NCI-H82 treated with DMSO at 0.1 percent for 48 hours (cell line): ENCODE data around the gene SLC25A45.

Source experiments
- DNase-seq: peaks from one replicate; lab custom pipeline; 2025; ENCODE audit not compliant: unreplicated experiment; lab: John Stamatoyannopoulos, UW

SLC25A45 gene, protein sequence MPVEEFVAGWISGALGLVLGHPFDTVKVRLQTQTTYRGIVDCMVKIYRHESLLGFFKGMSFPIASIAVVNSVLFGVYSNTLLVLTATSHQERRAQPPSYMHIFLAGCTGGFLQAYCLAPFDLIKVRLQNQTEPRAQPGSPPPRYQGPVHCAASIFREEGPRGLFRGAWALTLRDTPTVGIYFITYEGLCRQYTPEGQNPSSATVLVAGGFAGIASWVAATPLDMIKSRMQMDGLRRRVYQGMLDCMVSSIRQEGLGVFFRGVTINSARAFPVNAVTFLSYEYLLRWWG

DNA sequence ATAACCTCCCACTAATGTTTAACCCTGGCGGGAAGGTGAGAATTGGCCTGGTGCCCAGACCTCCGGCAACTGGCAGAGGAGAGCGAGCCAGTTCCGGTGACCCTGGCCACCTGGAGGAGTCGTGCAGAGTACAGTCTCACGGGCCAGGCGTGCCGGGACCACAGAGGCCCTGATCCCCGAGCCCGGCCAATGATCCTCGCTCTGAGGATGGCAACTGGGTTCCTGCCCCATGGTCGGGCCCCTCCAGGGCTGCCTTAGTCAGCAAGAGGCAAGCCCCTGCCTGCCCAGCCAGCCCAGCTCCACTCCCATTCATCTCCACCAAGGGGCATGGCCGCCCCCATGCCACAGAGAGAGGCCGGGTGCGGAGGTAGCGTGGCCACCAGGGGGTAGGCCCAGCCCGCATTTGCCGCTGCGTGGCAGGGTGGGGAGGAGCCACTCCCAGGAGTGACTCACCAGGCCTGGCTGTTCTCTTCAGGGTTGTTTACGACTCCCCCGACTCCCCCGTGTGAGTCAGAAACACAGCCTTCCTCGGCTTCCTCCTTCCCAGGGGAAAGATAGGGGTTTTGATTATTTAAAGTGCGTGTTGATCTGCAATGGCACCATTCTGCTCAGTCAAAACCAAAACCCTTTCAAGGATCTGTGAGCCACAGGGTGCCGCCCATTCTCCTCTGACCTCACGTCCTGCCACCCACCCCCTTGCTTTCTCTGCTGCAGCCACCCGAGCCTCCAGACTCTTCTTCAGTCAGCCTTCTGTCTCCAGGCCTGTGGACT, at the start of gene SLC25A45:
SLC25A45 (minus strand) TSS at position 614 of the 771 bp plus-strand sequence. CDS start 695 bp downstream, outside the sequence.
- peak; percentile 10 for DNase-seq

DNA sequence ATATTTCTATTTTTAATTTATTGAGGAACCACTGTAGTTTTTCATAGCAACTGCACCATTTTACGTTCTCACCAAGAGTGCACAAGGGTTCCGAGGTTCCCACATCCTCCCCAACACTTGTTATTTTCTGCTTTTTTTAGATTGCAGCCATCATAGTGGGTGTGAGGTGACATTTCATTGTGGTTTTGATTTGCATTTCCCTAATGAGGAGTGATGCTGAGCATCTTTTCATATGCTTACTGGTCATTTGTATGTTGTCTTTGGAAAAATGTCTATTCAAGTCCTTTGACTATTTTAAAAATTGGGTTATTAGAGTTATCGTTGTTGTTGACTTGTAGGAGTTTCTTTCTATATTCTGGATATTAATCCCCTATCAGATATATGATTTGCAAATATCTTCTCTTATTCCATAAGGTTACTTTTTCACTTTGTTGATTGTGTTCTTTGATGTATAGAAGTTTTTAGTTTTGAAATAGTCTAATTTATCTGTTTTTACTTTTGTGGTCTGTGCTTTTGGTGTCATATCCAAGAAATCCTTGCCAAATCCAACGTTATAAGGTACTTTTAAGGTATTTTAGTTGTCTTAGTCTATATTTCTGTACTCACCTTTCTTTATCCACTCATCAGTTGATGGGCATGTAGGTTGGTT, 49.1 kb upstream of the SLC25A45 start:
- no peak for DNase-seq

DNA sequence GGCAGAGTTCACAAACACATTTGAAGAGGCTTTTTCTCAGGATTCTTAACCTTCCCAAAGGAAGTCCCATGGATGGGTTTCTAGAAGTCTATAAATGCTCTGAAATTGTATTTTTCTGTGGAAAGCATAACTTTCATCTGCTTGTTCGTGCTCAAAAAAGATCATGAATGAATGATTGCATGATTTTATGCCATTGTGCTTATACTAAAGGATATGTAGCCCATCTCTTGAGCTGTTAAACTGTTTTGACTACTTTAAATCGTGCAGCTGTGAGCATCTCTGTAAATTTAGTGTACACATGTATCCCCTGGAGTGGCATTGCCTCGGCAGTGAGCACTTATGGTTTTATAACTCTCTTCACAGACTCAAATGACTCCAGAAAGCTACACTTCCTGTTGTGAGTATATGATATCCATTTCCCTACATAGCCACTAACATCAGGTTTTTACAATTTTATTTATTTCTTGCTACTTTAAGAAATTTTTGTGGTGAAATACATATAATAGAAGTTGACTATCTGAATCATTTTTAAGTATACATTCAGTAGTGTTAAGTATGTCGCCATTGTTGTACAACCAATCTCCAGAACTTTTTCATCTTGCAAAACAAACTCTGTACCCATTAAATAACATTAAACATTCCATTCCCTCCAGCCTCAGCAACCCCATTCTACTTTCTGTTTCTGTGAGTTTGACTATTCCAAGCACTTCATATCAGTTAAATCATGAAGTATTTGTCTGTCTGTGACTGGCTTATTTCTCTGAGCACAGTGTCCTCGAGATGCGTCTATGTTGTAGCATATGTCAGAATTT, 48.2 kb upstream of the SLC25A45 start:
- no peak for DNase-seq

DNA sequence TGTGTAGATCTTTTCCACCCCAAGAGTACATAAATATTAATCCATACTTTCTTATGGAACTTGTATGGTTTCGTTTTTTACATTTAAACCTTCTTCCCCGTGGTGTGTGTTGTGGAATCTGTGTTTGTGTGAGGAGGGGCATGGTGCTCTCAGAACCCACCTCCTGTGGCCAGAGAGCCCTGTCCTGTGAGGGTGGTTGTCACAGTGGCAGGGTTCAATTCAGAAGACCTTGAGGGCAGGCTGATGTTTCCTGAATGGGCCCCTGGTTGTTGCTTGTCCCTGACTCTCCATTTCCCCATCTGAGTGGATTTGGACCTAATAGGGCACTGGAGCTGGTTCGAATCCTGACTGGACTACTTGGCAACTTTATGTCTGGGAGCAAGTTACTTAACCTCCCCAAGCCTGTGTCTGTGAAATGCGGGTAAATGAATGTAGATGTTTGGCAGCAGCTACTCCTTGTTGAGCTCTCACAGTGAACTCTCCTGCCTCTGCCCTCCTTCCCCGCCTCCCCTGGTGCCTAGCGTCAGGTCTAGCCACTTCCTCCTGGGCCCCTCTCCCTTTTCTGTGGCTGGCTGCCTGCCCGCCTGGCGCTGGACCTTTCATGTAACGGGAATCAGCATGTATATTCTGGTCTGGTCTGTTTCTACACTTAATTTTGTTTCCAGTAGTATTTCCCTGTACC, 47.4 kb upstream of the SLC25A45 start:
- no peak for DNase-seq

DNA sequence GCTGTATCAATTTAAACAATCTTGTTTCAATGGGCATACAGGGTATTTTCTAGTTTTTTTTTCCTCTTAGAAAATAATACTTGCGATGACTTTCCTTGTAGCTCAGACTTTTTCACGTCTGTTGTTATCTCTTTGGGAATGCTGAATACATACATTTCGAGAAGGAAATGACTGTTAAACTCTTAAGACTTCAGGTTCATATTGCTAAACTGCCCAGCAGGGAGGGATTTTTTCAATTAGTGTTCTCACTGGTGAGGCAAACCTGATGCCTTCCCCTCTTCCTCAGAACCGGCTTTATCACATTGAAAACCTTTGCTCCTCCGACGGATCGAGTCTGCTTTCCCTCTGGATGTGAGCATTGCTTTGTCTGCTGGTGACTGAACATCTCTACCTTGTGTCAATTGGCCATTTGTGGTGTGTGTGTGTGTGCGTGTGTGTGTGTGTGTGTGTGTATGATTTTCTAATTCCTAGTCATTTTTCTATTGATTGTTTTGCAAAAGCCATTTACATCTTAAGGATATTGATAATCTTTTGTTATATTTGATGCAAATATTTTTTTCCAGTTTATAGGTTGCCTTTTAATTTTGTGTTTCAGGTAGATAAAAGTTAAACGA, 46.7 kb upstream of the SLC25A45 start:
- no peak for DNase-seq

DNA sequence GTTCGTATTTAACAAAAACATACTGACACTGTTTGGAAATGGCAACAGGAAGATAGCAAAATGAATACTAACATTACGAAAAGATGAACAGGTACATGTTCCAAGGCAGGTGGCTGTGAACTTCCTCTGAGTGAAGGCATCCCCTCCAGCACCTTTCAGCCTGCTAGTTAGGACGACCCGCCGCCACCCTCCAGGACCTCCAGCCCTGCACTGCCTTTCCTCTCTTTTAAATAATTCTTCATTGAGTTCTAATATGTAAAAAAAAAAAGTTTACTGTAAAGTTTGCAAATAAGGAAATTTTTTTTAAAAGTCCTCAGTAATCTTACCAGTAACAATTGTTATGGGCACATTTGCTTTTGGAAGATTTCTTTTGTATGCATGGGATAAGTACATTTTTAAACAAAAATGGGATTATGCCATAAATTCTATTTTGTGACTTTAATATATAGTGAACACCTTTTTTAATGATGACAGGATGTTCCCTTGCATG, 46.2 kb upstream of the SLC25A45 start:
- DNase-seq = no peak

DNA sequence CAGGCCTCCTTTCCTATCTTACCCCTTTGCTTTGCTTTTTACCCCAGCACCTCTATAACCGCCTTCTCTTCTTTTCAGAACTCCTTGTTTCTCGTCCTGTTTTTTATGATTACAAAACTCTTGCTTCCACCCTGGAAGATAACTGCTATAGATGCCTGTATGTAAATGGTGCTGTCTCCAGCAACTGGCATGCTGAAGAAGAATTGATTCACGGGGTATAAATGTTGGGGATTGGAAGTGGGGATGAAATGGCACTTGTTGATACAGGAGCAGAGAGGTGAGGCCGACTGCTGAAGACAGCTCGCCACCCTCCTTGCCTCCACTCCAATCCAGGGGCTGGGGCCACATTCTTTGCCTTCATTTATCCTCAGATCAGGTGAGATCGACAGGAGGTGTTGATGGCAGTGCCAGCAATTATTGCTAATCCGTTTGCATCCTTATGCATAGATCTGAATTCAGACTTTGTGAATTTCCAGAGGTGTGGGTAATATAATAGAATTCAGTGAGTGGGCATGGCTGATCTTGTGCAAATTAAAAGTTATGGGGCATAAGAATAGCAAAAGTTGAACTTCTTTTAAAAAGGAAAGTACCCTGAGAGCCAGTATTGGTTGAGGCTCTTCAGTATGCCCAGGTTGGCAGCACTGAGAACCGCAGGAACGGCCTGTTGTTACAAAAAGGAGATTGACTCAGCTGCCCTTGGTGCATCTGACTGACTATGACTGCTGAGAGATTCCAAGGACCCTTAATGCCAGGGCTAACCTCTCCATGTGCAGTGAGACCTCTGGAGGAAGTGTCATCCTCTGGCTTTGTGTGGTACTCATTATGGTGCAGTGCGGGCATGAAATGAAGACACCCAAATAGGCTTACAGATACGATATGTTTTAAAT, 45.5 kb upstream of the SLC25A45 start:
- no peak for DNase-seq

DNA sequence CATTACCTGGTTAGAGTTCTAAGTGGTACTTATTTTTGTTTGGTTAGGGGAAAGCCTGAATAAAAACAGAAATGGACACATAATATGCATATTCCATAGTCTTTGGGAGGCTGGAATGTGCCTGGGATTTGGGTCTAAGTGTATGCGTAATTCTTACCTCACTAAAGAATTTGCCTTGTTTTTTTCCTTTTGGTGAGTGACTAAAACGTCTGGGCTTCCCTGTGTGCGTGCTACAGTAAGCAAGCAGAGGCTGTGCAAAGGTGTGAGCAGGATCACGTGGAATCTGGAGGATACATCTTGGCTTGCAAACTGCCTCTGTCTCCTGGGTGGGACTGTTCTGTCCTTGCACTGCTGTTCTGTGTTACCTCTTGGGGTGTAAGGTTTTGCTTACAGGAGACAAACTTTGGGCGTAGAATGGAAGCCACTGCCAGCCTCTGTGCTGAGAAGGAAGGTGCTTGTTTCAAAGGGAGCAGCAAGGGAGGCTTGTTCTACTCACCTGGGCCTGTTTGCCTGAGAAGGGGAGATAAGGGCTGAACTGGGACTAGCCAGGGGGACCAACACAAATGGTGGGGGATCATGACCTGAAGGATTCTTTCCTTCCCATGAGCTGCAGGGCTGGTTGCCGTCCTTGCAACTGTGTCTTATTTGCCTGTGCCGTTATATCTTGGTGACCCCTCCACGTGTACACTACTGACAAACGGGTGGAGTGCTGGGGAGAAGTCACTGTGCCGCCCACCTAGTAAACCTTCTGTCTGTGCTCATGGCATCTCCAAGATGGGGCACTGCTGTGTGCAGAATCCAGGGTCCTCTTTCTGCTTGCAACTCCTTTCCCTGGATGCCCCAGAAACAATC, 44.6 kb upstream of the SLC25A45 start:
- DNase-seq = no peak

DNA sequence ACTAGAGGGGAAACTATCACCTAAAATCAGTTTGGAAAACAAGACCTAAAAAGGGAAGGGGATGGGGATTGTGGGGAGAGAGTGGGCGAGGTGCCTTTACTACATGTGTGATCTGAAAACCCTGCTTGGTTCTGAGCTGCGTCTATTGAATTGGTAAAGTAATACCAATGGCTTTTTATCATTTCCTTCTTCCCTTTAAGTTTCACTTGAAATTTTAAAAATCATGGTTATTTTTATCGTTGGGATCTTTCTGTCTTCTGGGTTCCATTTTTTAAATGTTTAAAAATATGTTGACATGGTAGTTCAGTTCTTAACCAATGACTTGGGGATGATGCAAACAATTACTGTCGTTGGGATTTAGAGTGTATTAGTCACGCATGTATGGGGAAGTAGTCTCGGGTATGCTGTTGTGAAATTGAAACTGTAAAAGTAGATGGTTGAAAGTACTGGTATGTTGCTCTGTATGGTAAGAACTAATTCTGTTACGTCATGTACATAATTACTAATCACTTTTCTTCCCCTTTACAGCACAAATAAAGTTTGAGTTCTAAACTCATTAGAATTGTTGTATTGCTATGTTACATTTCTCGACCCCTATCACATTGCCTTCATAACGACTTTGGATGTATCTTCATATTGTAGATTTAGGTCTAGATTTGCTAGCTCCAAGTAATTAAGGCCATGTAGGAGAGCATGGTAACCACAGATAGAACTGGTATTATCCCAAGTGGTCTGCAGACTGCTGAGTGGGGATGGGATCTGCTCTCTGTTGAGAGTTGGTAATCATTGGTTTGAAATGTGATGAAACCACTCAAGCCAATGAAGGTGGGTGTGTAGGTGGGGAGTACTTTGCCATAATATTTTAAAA, 43.8 kb upstream of the SLC25A45 start:
- no peak for DNase-seq

DNA sequence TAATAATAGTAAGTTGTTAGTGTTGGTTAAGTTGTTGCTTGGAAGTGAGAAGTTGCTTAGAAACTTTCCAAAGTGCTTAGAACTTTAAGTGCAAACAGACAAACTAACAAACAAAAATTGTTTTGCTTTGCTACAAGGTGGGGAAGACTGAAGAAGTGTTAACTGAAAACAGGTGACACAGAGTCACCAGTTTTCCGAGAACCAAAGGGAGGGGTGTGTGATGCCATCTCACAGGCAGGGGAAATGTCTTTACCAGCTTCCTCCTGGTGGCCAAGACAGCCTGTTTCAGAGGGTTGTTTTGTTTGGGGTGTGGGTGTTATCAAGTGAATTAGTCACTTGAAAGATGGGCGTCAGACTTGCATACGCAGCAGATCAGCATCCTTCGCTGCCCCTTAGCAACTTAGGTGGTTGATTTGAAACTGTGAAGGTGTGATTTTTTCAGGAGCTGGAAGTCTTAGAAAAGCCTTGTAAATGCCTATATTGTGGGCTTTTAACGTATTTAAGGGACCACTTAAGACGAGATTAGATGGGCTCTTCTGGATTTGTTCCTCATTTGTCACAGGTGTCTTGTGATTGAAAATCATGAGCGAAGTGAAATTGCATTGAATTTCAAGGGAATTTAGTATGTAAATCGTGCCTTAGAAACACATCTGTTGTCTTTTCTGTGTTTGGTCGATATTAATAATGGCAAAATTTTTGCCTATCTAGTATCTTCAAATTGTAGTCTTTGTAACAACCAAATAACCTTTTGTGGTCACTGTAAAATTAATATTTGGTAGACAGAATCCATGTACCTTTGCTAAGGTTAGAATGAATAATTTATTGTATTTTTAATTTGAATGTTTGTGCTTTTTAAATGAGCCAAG, 42.9 kb upstream of the SLC25A45 start:
- DNase-seq = no peak

DNA sequence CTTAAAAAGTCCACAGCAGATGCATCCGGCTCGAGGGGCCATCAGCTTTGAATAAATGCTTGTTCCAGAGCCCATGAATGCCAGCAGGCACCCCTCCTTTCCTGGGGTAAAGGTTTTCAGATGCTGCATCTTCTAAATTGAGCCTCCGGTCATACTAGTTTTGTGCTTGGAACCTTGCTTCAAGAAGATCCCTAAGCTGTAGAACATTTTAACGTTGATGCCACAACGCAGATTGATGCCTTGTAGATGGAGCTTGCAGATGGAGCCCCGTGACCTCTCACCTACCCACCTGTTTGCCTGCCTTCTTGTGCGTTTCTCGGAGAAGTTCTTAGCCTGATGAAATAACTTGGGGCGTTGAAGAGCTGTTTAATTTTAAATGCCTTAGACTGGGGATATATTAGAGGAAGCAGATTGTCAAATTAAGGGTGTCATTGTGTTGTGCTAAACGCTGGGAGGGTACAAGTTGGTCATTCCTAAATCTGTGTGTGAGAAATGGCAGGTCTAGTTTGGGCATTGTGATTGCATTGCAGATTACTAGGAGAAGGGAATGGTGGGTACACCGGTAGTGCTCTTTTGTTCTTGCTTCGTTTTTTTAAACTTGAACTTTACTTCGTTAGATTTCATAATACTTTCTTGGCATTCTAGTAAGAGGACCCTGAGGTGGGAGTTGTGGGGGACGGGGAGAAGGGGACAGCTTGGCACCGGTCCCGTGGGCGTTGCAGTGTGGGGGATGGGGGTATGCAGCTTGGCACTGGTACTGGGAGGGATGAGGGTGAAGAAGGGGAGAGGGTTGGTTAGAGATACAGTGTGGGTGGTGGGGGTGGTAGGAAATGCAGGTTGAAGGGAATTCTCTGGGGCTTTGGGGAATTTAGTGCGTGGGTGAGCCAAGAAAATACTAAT, 42.0 kb upstream of the SLC25A45 start:
- no peak for DNase-seq

DNA sequence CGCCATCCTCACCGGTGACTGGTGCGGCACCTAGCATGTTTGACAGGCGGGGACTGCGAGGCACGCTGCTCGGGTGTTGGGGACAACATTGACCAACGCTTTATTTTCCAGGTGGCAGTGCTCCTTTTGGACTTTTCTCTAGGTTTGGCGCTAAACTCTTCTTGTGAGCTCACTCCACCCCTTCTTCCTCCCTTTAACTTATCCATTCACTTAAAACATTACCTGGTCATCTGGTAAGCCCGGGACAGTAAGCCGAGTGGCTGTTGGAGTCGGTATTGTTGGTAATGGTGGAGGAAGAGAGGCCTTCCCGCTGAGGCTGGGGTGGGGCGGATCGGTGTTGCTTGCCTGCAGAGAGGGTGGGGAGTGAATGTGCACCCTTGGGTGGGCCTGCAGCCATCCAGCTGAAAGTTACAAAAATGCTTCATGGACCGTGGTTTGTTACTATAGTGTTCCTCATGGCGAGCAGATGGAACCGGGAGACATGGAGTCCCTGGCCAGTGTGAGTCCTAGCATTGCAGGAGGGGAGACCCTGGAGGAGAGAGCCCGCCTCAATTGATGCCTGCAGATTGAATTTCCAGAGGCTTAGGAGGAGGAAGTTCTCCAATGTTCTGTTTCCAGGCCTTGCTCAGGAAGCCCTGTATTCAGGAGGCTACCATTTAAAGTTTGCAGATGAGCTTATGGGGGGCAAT, 41.2 kb upstream of the SLC25A45 start:
- no peak for DNase-seq

DNA sequence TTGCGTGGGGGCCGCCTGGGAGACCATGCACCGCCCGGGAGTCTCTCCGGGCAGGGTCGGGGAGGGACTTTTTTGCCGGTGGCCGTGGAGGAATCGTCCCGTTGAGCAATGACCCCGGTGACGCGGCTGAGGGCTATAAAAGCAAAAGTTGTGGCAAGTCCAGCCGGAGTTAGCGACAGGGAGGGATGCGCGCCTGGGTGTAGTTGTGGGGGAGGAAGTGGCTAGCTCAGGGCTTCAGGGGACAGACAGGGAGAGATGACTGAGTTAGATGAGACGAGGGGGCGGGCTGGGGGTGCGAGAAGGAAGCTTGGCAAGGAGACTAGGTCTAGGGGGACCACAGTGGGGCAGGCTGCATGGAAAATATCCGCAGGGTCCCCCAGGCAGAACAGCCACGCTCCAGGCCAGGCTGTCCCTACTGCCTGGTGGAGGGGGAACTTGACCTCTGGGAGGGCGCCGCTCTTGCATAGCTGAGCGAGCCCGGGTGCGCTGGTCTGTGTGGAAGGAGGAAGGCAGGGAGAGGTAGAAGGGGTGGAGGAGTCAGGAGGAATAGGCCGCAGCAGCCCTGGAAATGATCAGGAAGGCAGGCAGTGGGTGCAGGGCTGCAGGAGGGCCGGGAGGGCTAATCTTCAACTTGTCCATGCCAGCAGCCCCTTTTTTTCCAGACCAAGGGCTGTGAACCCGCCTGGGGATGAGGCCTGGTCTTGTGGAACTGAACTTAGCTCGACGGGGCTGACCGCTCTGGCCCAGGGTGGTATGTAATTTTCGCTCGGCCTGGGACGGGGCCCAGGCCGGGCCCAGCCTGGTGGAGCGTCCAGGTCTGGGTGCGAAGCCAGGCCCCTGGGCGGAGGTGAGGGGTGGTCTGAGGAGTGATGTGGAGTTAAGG, 40.4 kb upstream of the SLC25A45 start, which contains the start of gene NEAT1:
NEAT1 (plus strand) TSS at position 166 of the 883 bp plus-strand sequence.
- peak; percentile 39 for DNase-seq
